IPS-18a (cell line): ENCODE data around the gene SLC22A2.
"Not testable (repeated sequence)": the region's sequence is repeated elsewhere in the genome, so short reads cannot be mapped to it uniquely, and the experiment has no call there.

Source experiments
- H3K27ac ChIP-seq: one replicate; pipeline ENCODE4 v1.5.1; 2013; ENCODE audit warnings: low read length
- H3K27me3 ChIP-seq: one replicate; pipeline ENCODE4 v1.6.1; 2013; ENCODE audit warnings: mild to moderate bottlenecking, low read length; ENCODE audit not compliant: control insufficient read depth, insufficient read depth
- H3K36me3 ChIP-seq: one replicate; pipeline ENCODE4 v1.6.1; 2013; ENCODE audit warnings: low read depth, low read length; ENCODE audit not compliant: control insufficient read depth
- H3K4me1 ChIP-seq: one replicate; pipeline ENCODE4 v1.6.1; 2013; ENCODE audit warnings: low read depth, low read length; ENCODE audit not compliant: control insufficient read depth
- H3K4me3 ChIP-seq: one replicate; pipeline ENCODE4 v1.5.1; 2013; ENCODE audit warnings: low read length
- H3K9ac ChIP-seq: one replicate; pipeline ENCODE4 v1.6.1; 2013; ENCODE audit warnings: mild to moderate bottlenecking, low read length, moderate library complexity
- H3K9me3 ChIP-seq: one replicate; pipeline ENCODE4 v1.6.1; 2013; ENCODE audit warnings: low read depth, low read length; ENCODE audit not compliant: control insufficient read depth

SLC22A2 gene

GRCh38 chr6:160258346-160259142, at the start of gene SLC22A2:
Gene SLC22A2 (minus strand): TSS chr6:160258821. CDS start chr6:160258757, 64 bp downstream.
- H3K9me3 ChIP-seq, result no peaks in the 10 kb centered on the region
- no peaks in the 10 kb centered on the region for H3K36me3 ChIP-seq
- no peaks in the 10 kb centered on the region for H3K27me3 ChIP-seq
- peaks cover 9% of the 10 kb centered on the region for H3K4me1 ChIP-seq
- no peak within 1 kb of the TSS for H3K4me3 ChIP-seq
- H3K27ac ChIP-seq, result no peak within 1 kb of the TSS
- no peak within 1 kb of the TSS for H3K9ac ChIP-seq

- H3K27ac ChIP-seq, result no peak overlapping the region
- H3K9me3 ChIP-seq, result no peaks in the 10 kb centered on the region
- no peaks in the 10 kb centered on the region for H3K36me3 ChIP-seq
- H3K4me3 ChIP-seq, result no peak overlapping the region
- no peaks in the 10 kb centered on the region for H3K27me3 ChIP-seq
- H3K9ac ChIP-seq, result no peak overlapping the region
- H3K4me1 ChIP-seq, result no peaks in the 10 kb centered on the region
Observed at GRCh38 chr6:160305926-160306713, 47.5 kb upstream of the SLC22A2 start.

GRCh38 chr6:160303806-160304205, 45.2 kb upstream of the SLC22A2 start:
- no peaks in the 10 kb centered on the region for H3K27me3 ChIP-seq

GRCh38 chr6:160302431-160303082, 43.9 kb upstream of the SLC22A2 start:
- H3K27me3 ChIP-seq, H3K9me3 ChIP-seq, H3K36me3 ChIP-seq, H3K9ac ChIP-seq, H3K4me1 ChIP-seq, H3K4me3 ChIP-seq, H3K27ac ChIP-seq: not testable (repeated sequence)

More at GRCh38 chr6:160303806-160304205, 45.2 kb upstream of the SLC22A2 start:
- Histone ChIP-seq H3K4me3 (no peak overlapping the region), H3K27ac (no peak overlapping the region), H3K4me1 (peaks cover 8% of the 10 kb centered on the region), H3K9me3 (no peaks in the 10 kb centered on the region), H3K36me3 (no peaks in the 10 kb centered on the region), H3K9ac (no peak overlapping the region)

GRCh38 chr6:160301339-160301738, 42.7 kb upstream of the SLC22A2 start:
- no peaks in the 10 kb centered on the region for H3K27me3 ChIP-seq
- H3K4me1 ChIP-seq, result peaks cover 8% of the 10 kb centered on the region
- H3K9ac ChIP-seq, result no peak overlapping the region
- no peaks in the 10 kb centered on the region for H3K36me3 ChIP-seq
- no peaks in the 10 kb centered on the region for H3K9me3 ChIP-seq
- no peak overlapping the region for H3K27ac ChIP-seq
- H3K4me3 ChIP-seq, result no peak overlapping the region

- H3K9ac ChIP-seq, result no peak overlapping the region
- H3K4me3 ChIP-seq, result no peak overlapping the region
- no peaks in the 10 kb centered on the region for H3K27me3 ChIP-seq
- H3K9me3 ChIP-seq, result no peaks in the 10 kb centered on the region
- peaks cover 8% of the 10 kb centered on the region for H3K4me1 ChIP-seq
- H3K36me3 ChIP-seq, result no peaks in the 10 kb centered on the region
- no peak overlapping the region for H3K27ac ChIP-seq
Observed at GRCh38 chr6:160300076-160300695, 41.6 kb upstream of the SLC22A2 start.

- Histone ChIP-seq H3K27me3 (no peaks in the 10 kb centered on the region), H3K27ac (no peak overlapping the region), H3K9ac (no peak overlapping the region), H3K4me1 (peaks cover 8% of the 10 kb centered on the region), H3K36me3 (no peaks in the 10 kb centered on the region), H3K4me3 (no peak overlapping the region), H3K9me3 (no peaks in the 10 kb centered on the region)
Observed at GRCh38 chr6:160299559-160299958, 40.9 kb upstream of the SLC22A2 start.

- H3K27me3 ChIP-seq, result no peaks in the 10 kb centered on the region
- H3K4me1 ChIP-seq, result peaks cover 14% of the 10 kb centered on the region
- H3K36me3 ChIP-seq, result no peaks in the 10 kb centered on the region
- no peaks in the 10 kb centered on the region for H3K9me3 ChIP-seq
- H3K27ac ChIP-seq, result no peak overlapping the region
- no peak overlapping the region for H3K9ac ChIP-seq
- no peak overlapping the region for H3K4me3 ChIP-seq
Observed at GRCh38 chr6:160298121-160298520, 39.5 kb upstream of the SLC22A2 start.

GRCh38 chr6:160297310-160297709, 38.7 kb upstream of the SLC22A2 start:
- no peak overlapping the region for H3K4me3 ChIP-seq
- H3K9ac ChIP-seq, result no peak overlapping the region
- H3K27me3 ChIP-seq, result no peaks in the 10 kb centered on the region
- H3K9me3 ChIP-seq, result no peaks in the 10 kb centered on the region
- H3K36me3 ChIP-seq, result no peaks in the 10 kb centered on the region
- H3K27ac ChIP-seq, result no peak overlapping the region
- peaks cover 16% of the 10 kb centered on the region for H3K4me1 ChIP-seq

GRCh38 chr6:160293844-160294243, 35.2 kb upstream of the SLC22A2 start:
- no peak overlapping the region for H3K4me3 ChIP-seq
- no peak overlapping the region for H3K27ac ChIP-seq
- H3K4me1 ChIP-seq, result peaks cover 12% of the 10 kb centered on the region
- no peaks in the 10 kb centered on the region for H3K27me3 ChIP-seq
- no peaks in the 10 kb centered on the region for H3K36me3 ChIP-seq
- H3K9ac ChIP-seq, result no peak overlapping the region
- no peaks in the 10 kb centered on the region for H3K9me3 ChIP-seq

- Histone ChIP-seq H3K4me3 (no peak overlapping the region), H3K9me3 (peaks cover 9% of the 10 kb centered on the region), H3K27me3 (no peaks in the 10 kb centered on the region), H3K9ac (no peak overlapping the region), H3K27ac (no peak overlapping the region), H3K36me3 (no peaks in the 10 kb centered on the region), H3K4me1 (no peaks in the 10 kb centered on the region)
Observed at GRCh38 chr6:160285541-160286105, 27.0 kb upstream of the SLC22A2 start.
